ENCODE measurements around the gene MMS22L. TPM values are rescaled to one million over a fixed set of nuclear protein-coding genes. Genes with fewer than 3 reads are reported as not detected.

Gene MMS22L
- total and polyA plus RNA-seq, 10 of the 15 experiments (the other 5 are each of a cell fraction or from before 2014, with no cell fraction given) = 5.0 to 33.9 (median 18.7) TPM

DNA sequence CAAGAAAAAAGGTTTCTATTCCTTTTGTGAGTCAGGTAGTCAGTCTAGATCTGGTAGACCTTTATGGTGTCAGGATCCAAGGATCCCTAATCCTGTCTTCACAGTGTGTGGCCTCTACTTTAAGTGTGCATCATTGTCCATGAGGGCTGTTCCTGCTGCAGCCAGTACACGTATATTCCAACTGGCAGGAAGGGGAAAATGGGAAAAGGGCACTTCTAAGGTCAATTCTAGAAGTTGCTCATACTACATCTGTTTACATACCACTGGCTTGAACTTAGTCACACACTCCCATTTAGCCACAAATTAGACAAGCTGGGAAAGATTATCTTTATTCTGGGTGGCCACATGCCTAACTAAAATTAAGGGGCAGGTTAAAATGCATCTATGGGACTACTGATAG, 9.7 kb upstream of the MMS22L start:
- DNase-seq (ENCODE audit: low read depth, low spot score) = no peak
- H3K27me3 ChIP-seq (replicated peaks in 1 of 2; ENCODE audit: control insufficient read depth in 2 of 2, insufficient read depth in 2 of 2, low read length in 1 of 2) = no peaks in the 10 kb centered on the region
- H3K27ac ChIP-seq (ENCODE audit: control insufficient read depth, insufficient read depth) = no peak overlapping the region
- no peak for FAIRE-seq
- CTCF ChIA-PET = no interaction called here
- H4K20me1 ChIP-seq (ENCODE audit: control insufficient read depth, insufficient read depth) = no peaks in the 10 kb centered on the region
- no peaks in the 10 kb centered on the region for H3K4me1 ChIP-seq (ENCODE audit: control insufficient read depth, insufficient read depth, low read length)
- no peak overlapping the region for H3K4me2 ChIP-seq (ENCODE audit: control insufficient read depth, insufficient read depth)
- intact Hi-C loops (cut with micrococcal nuclease; ENCODE audit: unreplicated experiment) = no loop called here
- TF ChIP-seq CBFB (IDR thresholded peaks at IDR 0.05; ENCODE audit: low read depth) (no peak), ESRRA (IDR thresholded peaks at IDR 0.05; ENCODE audit: low read length) (no peak), TARDBP (IDR thresholded peaks at IDR 0.05; ENCODE audit: borderline replicate concordance) (no peak), GATAD2B (conservative IDR thresholded peaks at IDR 0.05; ENCODE audit: low read depth) (no peak), CHD4 (IDR thresholded peaks at IDR 0.05) (no peak), ETV6 (conservative IDR thresholded peaks at IDR 0.05 in 1 of 2, IDR thresholded peaks at IDR 0.05 in 1 of 2; ENCODE audit: borderline replicate concordance in 1 of 2, low read depth in 1 of 2) (no peak), SUZ12 (IDR thresholded peaks at IDR 0.05; ENCODE audit: unreplicated experiment) (no peak), ZNF592 (IDR thresholded peaks at IDR 0.05) (no peak), NR2C1 (IDR thresholded peaks at IDR 0.05) (no peak), KAT2A (conservative IDR thresholded peaks at IDR 0.05; ENCODE audit: control insufficient read depth, low read depth, low read length) (no peak), NFYB (IDR thresholded peaks at IDR 0.05; ENCODE audit: insufficient read depth, low read depth, low read length) (no peak)
- H3K36me3 ChIP-seq (ENCODE audit: control insufficient read depth in 2 of 2, insufficient read depth in 2 of 2, low read length in 1 of 2) = no peaks in the 10 kb centered on the region
- H3K79me2 ChIP-seq (ENCODE audit: control insufficient read depth, insufficient read depth, low read length) = no peaks in the 10 kb centered on the region
- POLR2A ChIA-PET = no interaction called here
- no peak overlapping the region for H3K4me3 ChIP-seq
- 0% methylated on average over 1 of the region's 1 CpG for WGBS (ENCODE audit: insufficient coverage, insufficient replicate concordance, low lambda C conversion rate, missing lambda C conversion rate)
- H3K9me3 ChIP-seq (replicated peaks; ENCODE audit: control insufficient read depth, insufficient read depth, low read length) = no peaks in the 10 kb centered on the region; the same call in 2 of the 3 replicates
- no peak overlapping the region for H2AFZ ChIP-seq (ENCODE audit: control insufficient read depth, low read depth, low read length)
- RAD21 ChIA-PET (ENCODE audit: unreplicated experiment) = no interaction called here
- ATAC-seq = no peak
- in situ Hi-C loops (cut with MboI) = no loop called here
- SMC1A ChIA-PET (ENCODE audit: uncharacterized antibody, unreplicated experiment) = interaction anchor here (0.8 kb wide), 1 partner anchor 147 kb away, joined by 3 read pairs; no protein-coding TSS in a partner anchor
- H3K9ac ChIP-seq (ENCODE audit: control insufficient read depth, insufficient read depth, low read length) = no peak overlapping the region
- no TSS peak for BruUV-seq (replicated peaks)
